HepG2 (cell line): ENCODE results near the gene CYP4F8. TPM values are rescaled to one million over a fixed set of nuclear protein-coding genes. Genes with fewer than 3 reads are reported as not detected.

Experiments
- GTF2F1 ChIP-seq: fragments of 150-350 bp; IDR thresholded peaks from 2 replicates; pipeline ENCODE4 v1.6.1; 2014; ENCODE audit warnings: low read length
- JUNB ChIP-seq: sonication (generic); formaldehyde crosslinking; IDR thresholded peaks from 2 replicates; pipeline ENCODE4 v1.8.0; 2022; ENCODE audit warnings: missing genetic modification reagents, mild to moderate bottlenecking, borderline replicate concordance
- MIER2 ChIP-seq: IDR thresholded peaks from 2 replicates; pipeline ENCODE4 v1.6.1; 2016; ENCODE audit warnings: missing biosample characterization, missing genetic modification reagents
- NCOA2 ChIP-seq: sonication (generic); formaldehyde crosslinking; IDR thresholded peaks from 2 replicates; pipeline ENCODE4 v1.8.0; 2022; ENCODE audit warnings: inconsistent platforms
- SOX6 ChIP-seq, 2 experiments: fragments of 450-650 bp in 1 of 2; sonication (generic) in 1 of 2; formaldehyde crosslinking in 1 of 2; IDR thresholded peaks; 2 replicates each; pipeline versions ENCODE4 v1.4.0 to v1.6.1; 2017 to 2020; ENCODE audit warnings: antibody characterized with exemption in 1 of 2, mild to moderate bottlenecking in 1 of 2, missing genetic modification reagents in 1 of 2
- TCF7L2 ChIP-seq: IDR thresholded peaks from 2 replicates; pipeline ENCODE4 v1.6.1; 2011; ENCODE audit warnings: mild to moderate bottlenecking, low read depth, low read length, moderate library complexity
- ZBTB42 ChIP-seq: sonication (generic); formaldehyde crosslinking; IDR thresholded peaks from 2 replicates; pipeline ENCODE4 v1.5.0; 2020; ENCODE audit warnings: mild to moderate bottlenecking, missing genetic modification reagents
- ZFYVE20 ChIP-seq: sonication (generic); formaldehyde crosslinking; IDR thresholded peaks from 2 replicates; pipeline ENCODE4 v1.8.0; 2023; ENCODE audit warnings: low read depth, mild to moderate bottlenecking, moderate library complexity, missing genetic modification reagents, borderline replicate concordance
- ZNF549 ChIP-seq: sonication (generic); formaldehyde crosslinking; IDR thresholded peaks from 2 replicates; pipeline ENCODE4 v1.5.0; 2020; ENCODE audit warnings: missing genetic modification reagents
- ZNF577 ChIP-seq: sonication (generic); formaldehyde crosslinking; IDR thresholded peaks from 2 replicates; pipeline ENCODE4 v1.4.0; 2020; ENCODE audit warnings: mild to moderate bottlenecking, low read depth, missing genetic modification reagents, borderline replicate concordance
- ZNF589 ChIP-seq: sonication (generic); formaldehyde crosslinking; conservative IDR thresholded peaks from 2 replicates; pipeline ENCODE4 v1.8.0; 2022; ENCODE audit warnings: mild to moderate bottlenecking, moderate library complexity, missing genetic modification reagents
- ZNF605 ChIP-seq: sonication (generic); formaldehyde crosslinking; IDR thresholded peaks from 2 replicates; pipeline ENCODE4 v1.8.0; 2022; ENCODE audit warnings: mild to moderate bottlenecking, missing genetic modification reagents
- ZNF607 ChIP-seq: sonication (generic); formaldehyde crosslinking; IDR thresholded peaks from 2 replicates; pipeline ENCODE4 v1.5.1; 2020; ENCODE audit warnings: missing genetic modification reagents, mild to moderate bottlenecking, borderline replicate concordance
- polyA plus RNA-seq, 8 experiments: library from polyadenylated mRNA; depleted of rRNA in 3 of 8; stranded (reverse) in 7 of 8; unstranded in 1 of 8; fragments of >200 nt; fragmentation: Illumina TruSeq in 4 of 8; extraction: Trizol in 4 of 8; gene quantifications; 2 replicates each; pipeline versions ENCODE4 v1.2.1 to v1.2.3, GENCODE V29; 2011 to 2016; ENCODE audit warnings: low read depth in 4 of 8, missing spikeins in 1 of 8, mixed read lengths in 1 of 8; ENCODE audit not compliant: insufficient read depth in 1 of 8
- total RNA-seq, 5 experiments: library from RNA; depleted of rRNA; stranded (reverse); fragments of >200 nt; fragmentation: Illumina TruSeq; extraction: Trizol; gene quantifications; 2 replicates each; pipeline ENCODE4 v1.2.3, GENCODE V29; 2016; ENCODE audit warnings: low read depth in 1 of 5
- TF ChIP-seq, protein P1 (sequence below): sonication (generic); formaldehyde crosslinking; conservative IDR thresholded peaks from 2 replicates; pipeline ENCODE4 v1.8.0; 2022; ENCODE audit warnings: missing genetic modification reagents
- TF ChIP-seq, protein P2 (sequence below): sonication (generic); formaldehyde crosslinking; IDR thresholded peaks from 2 replicates; pipeline ENCODE4 v1.8.1; 2023; ENCODE audit warnings: mild to moderate bottlenecking, inconsistent platforms, moderate library complexity, missing genetic modification reagents, borderline replicate concordance
- TF ChIP-seq, protein P3 (sequence below): sonication (generic); formaldehyde crosslinking; IDR thresholded peaks from 2 replicates; pipeline ENCODE4 v1.8.0; 2022; ENCODE audit warnings: mild to moderate bottlenecking, missing genetic modification reagents; ENCODE audit not compliant: insufficient replicate concordance
- TF ChIP-seq, protein P4 (sequence below): IDR thresholded peaks from 2 replicates; pipeline ENCODE4 v1.4.0; 2020; ENCODE audit warnings: mild to moderate bottlenecking, missing genetic modification reagents
- TF ChIP-seq, protein P5 (sequence below): sonication (generic); formaldehyde crosslinking; IDR thresholded peaks from 2 replicates; pipeline ENCODE4 v1.4.0; 2020; ENCODE audit warnings: missing genetic modification reagents

Gene CYP4F8
- total and polyA plus RNA-seq, 2 of the 13 experiments (the other 11 are each of a cell fraction or from before 2014, with no cell fraction given) = not detected

DNA sequence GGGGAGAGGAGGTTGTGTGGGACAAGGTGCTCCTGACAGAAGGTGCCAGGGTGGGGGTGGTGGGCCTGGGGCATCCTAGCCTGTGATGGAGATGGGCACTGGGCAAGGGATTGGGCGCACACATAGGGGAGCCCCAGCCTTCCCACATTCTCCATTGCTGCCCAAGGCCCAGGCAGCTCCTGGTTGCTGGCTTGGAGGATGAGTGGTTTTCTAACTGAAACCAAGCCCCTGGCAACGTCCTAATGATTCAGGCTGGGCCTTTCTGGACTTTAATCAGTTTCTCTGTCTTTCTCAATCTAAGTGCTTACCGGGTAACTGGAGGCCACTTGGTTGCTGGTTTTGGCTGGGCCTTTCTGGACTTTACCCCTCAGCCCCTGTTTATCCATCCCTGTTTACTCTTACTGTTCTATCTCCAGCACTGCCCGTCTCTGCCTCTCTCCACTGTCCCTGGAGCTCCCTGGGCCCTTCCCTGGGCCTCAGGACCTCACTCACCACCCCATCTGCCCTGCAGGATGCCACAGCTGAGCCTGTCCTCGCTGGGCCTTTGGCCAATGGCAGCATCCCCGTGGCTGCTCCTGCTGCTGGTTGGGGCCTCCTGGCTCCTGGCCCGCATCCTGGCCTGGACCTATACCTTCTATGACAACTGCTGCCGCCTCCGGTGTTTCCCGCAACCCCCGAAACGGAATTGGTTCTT, 26.0 kb downstream of the CYP4F8 start (continued):
- TF ChIP-seq, protein P1, sequence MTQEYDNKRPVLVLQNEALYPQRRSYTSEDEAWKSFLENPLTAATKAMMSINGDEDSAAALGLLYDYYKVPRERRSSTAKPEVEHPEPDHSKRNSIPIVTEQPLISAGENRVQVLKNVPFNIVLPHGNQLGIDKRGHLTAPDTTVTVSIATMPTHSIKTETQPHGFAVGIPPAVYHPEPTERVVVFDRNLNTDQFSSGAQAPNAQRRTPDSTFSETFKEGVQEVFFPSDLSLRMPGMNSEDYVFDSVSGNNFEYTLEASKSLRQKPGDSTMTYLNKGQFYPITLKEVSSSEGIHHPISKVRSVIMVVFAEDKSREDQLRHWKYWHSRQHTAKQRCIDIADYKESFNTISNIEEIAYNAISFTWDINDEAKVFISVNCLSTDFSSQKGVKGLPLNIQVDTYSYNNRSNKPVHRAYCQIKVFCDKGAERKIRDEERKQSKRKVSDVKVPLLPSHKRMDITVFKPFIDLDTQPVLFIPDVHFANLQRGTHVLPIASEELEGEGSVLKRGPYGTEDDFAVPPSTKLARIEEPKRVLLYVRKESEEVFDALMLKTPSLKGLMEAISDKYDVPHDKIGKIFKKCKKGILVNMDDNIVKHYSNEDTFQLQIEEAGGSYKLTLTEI (CRISPR knock-in tag) = no peak
- TF ChIP-seq ZBTB42 (CRISPR knock-in tag) (no peak), GTF2F1 (no peak), MIER2 (CRISPR knock-in tag) (peak; percentile 59; the same call in 1 of the 2 replicates), SOX6 (IDR thresholded peaks at IDR 0.05) (no peak), SOX6 (CRISPR knock-in tag; IDR thresholded peaks at IDR 0.05) (peak; percentile 76), ZNF605 (no peak), ZNF589 (CRISPR knock-in tag) (no peak), NCOA2 (CRISPR knock-in tag) (peak; percentile 64), TCF7L2 (no peak), ZNF577 (no peak), JUNB (CRISPR knock-in tag) (no peak), ZFYVE20 (no peak), ZNF549 (CRISPR knock-in tag) (no peak), ZNF607 (CRISPR knock-in tag) (peak; percentile 51; the same call in 1 of the 2 replicates)
- TF ChIP-seq, protein P2, sequence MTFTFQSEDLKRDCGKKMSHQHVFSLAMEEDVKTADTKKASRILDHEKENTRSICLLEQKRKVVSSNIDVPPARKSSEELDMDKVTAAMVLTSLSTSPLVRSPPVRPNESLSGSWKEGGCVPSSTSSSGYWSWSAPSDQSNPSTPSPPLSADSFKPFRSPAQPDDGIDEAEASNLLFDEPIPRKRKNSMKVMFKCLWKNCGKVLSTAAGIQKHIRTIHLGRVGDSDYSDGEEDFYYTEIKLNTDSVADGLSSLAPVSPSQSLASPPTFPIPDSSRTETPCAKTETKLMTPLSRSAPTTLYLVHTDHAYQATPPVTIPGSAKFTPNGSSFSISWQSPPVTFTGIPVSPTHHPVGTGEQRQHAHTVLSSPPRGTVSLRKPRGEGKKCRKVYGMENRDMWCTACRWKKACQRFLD (CRISPR knock-in tag) = no peak
- TF ChIP-seq, protein P3, sequence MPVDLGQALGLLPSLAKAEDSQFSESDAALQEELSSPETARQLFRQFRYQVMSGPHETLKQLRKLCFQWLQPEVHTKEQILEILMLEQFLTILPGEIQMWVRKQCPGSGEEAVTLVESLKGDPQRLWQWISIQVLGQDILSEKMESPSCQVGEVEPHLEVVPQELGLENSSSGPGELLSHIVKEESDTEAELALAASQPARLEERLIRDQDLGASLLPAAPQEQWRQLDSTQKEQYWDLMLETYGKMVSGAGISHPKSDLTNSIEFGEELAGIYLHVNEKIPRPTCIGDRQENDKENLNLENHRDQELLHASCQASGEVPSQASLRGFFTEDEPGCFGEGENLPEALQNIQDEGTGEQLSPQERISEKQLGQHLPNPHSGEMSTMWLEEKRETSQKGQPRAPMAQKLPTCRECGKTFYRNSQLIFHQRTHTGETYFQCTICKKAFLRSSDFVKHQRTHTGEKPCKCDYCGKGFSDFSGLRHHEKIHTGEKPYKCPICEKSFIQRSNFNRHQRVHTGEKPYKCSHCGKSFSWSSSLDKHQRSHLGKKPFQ (CRISPR knock-in tag) = no peak
- TF ChIP-seq, protein P4, sequence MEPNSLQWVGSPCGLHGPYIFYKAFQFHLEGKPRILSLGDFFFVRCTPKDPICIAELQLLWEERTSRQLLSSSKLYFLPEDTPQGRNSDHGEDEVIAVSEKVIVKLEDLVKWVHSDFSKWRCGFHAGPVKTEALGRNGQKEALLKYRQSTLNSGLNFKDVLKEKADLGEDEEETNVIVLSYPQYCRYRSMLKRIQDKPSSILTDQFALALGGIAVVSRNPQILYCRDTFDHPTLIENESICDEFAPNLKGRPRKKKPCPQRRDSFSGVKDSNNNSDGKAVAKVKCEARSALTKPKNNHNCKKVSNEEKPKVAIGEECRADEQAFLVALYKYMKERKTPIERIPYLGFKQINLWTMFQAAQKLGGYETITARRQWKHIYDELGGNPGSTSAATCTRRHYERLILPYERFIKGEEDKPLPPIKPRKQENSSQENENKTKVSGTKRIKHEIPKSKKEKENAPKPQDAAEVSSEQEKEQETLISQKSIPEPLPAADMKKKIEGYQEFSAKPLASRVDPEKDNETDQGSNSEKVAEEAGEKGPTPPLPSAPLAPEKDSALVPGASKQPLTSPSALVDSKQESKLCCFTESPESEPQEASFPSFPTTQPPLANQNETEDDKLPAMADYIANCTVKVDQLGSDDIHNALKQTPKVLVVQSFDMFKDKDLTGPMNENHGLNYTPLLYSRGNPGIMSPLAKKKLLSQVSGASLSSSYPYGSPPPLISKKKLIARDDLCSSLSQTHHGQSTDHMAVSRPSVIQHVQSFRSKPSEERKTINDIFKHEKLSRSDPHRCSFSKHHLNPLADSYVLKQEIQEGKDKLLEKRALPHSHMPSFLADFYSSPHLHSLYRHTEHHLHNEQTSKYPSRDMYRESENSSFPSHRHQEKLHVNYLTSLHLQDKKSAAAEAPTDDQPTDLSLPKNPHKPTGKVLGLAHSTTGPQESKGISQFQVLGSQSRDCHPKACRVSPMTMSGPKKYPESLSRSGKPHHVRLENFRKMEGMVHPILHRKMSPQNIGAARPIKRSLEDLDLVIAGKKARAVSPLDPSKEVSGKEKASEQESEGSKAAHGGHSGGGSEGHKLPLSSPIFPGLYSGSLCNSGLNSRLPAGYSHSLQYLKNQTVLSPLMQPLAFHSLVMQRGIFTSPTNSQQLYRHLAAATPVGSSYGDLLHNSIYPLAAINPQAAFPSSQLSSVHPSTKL (CRISPR knock-in tag) = peak; percentile 60
- TF ChIP-seq, protein P5, sequence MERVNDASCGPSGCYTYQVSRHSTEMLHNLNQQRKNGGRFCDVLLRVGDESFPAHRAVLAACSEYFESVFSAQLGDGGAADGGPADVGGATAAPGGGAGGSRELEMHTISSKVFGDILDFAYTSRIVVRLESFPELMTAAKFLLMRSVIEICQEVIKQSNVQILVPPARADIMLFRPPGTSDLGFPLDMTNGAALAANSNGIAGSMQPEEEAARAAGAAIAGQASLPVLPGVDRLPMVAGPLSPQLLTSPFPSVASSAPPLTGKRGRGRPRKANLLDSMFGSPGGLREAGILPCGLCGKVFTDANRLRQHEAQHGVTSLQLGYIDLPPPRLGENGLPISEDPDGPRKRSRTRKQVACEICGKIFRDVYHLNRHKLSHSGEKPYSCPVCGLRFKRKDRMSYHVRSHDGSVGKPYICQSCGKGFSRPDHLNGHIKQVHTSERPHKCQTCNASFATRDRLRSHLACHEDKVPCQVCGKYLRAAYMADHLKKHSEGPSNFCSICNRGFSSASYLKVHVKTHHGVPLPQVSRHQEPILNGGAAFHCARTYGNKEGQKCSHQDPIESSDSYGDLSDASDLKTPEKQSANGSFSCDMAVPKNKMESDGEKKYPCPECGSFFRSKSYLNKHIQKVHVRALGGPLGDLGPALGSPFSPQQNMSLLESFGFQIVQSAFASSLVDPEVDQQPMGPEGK (CRISPR knock-in tag) = peak; percentile 15; the same call in 1 of the 2 replicates
